Peyer's patch (tissue), 4 donors: ENCODE results near the gene HSP90AB1. TPM values are rescaled to one million over a fixed set of nuclear protein-coding genes. Genes with fewer than 3 reads are reported as not detected.
A peak's percentile ranks its signal among the peaks of the same experiment; 100 is the strongest.

Experiments used
- DNase-seq, 3 donors: peaks; one replicate each; pipeline ENCODE4 v3.0.0-alpha.2; 2017 to 2019
- H3K27ac ChIP-seq, 4 donors: fragments of 200-600 bp; sonication (generic); one replicate each; pipeline ENCODE4 v1.5.1; 2016 to 2019
- H3K27me3 ChIP-seq, 2 donors: fragments of 200-600 bp; sonication (generic); one replicate each; pipeline ENCODE4 v1.5.1; 2019
- H3K36me3 ChIP-seq, 3 donors: fragments of 200-600 bp; sonication (generic); one replicate each; pipeline ENCODE4 v1.5.1; 2016 to 2019
- H3K4me1 ChIP-seq, 4 donors: fragments of 200-600 bp; sonication (generic); one replicate each; pipeline ENCODE4 v1.5.1; 2016 to 2019
- H3K4me3 ChIP-seq, 4 donors: fragments of 200-600 bp; sonication (generic); 1 replicate in 3 of 4; 2 replicates in 1 of 4; pipeline ENCODE4 v1.5.1; 2016 to 2019; ENCODE audit warnings: mild to moderate bottlenecking in 1 of 4
- H3K9me3 ChIP-seq, 4 donors: fragments of 200-600 bp; sonication (generic); one replicate each; pipeline ENCODE4 v1.5.1; 2016 to 2019; ENCODE audit warnings: mild to moderate bottlenecking in 1 of 4
- CTCF ChIP-seq, 6 experiments: fragments of 450-650 bp in 4 of 6; fragments of 200-600 bp in 2 of 6; sonication (generic) in 1 of 6; IDR thresholded peaks; one replicate each; pipeline ENCODE4 v1.5.1; 2017 to 2019; ENCODE audit warnings: antibody characterized with exemption in 6 of 6, mild to moderate bottlenecking in 3 of 6, moderate library complexity in 1 of 6
- POLR2A ChIP-seq, 2 donors: fragments of 450-650 bp; IDR thresholded peaks; one replicate each; pipeline ENCODE4 v1.5.1; 2017; ENCODE audit warnings: antibody characterized with exemption in 2 of 2, mild to moderate bottlenecking in 2 of 2, moderate library complexity in 2 of 2
- total RNA-seq, 4 donors: library from RNA; depleted of rRNA; stranded (reverse); fragments of >200 nt; gene quantifications; one replicate each; pipeline ENCODE4 v1.1.0, GENCODE V29; 2016

HSP90AB1 gene
- total RNA-seq, 4 donors from 2014 or later = 181 to 330 (median 254) TPM

- Histone ChIP-seq H3K4me1 (peaks cover 13 to 46% (median 21%) of the 10 kb centered on the region in 4 donors), H3K27ac (peak overlapping the region in 1 of 4 donors; percentile 99), H3K36me3 (peaks cover 0 to 24% (median 0%) of the 10 kb centered on the region in 3 donors), H3K27me3 (no peaks in the 10 kb centered on the region), H3K9me3 (no peaks in the 10 kb centered on the region), H3K4me3 (no peak overlapping the region)
- no peak for TF ChIP-seq POLR2A (IDR thresholded peaks at IDR 0.05)
- TF ChIP-seq CTCF (IDR thresholded peaks at IDR 0.05) = no peak
- DNase-seq = no peak
These were observed 13.1 kb downstream of the HSP90AB1 start for GRCh38 chr6:44260011-44260410.

- peak in 1 of 3 donors; percentile 28 for DNase-seq
- no peaks in the 10 kb centered on the region for H3K27me3 ChIP-seq
- H3K4me1 ChIP-seq = peaks cover 13 to 46% (median 21%) of the 10 kb centered on the region in 4 donors
- H3K27ac ChIP-seq = peak overlapping the region in 1 of 4 donors; percentile 99
- TF ChIP-seq POLR2A (IDR thresholded peaks at IDR 0.05) = no peak
- TF ChIP-seq CTCF (IDR thresholded peaks at IDR 0.05) = no peak
- H3K4me3 ChIP-seq = no peak overlapping the region
- no peaks in the 10 kb centered on the region for H3K9me3 ChIP-seq
- peaks cover 0 to 20% (median 0%) of the 10 kb centered on the region in 3 donors for H3K36me3 ChIP-seq
These were observed 13.8 kb downstream of the HSP90AB1 start for GRCh38 chr6:44260451-44261297.

GRCh38 chr6:44261581-44261980, 14.7 kb downstream of the HSP90AB1 start:
- peak overlapping the region in 1 of 4 donors; percentile 99 for H3K27ac ChIP-seq
- H3K27me3 ChIP-seq = no peaks in the 10 kb centered on the region
- TF ChIP-seq CTCF (IDR thresholded peaks at IDR 0.05) (no peak), POLR2A (IDR thresholded peaks at IDR 0.05) (no peak)
- peaks cover 0 to 20% (median 0%) of the 10 kb centered on the region in 3 donors for H3K36me3 ChIP-seq
- no peak for DNase-seq
- H3K4me1 ChIP-seq = peaks cover 10 to 40% (median 18%) of the 10 kb centered on the region in 4 donors
- H3K4me3 ChIP-seq = no peak overlapping the region
- no peaks in the 10 kb centered on the region for H3K9me3 ChIP-seq

GRCh38 chr6:44262467-44263353, 15.8 kb downstream of the HSP90AB1 start:
- Histone ChIP-seq H3K4me1 (peaks cover 10 to 37% (median 16%) of the 10 kb centered on the region in 4 donors), H3K27ac (peak overlapping the region; percentile 9 to 99 (median 86)), H3K4me3 (peak overlapping the region; percentile 69 to 83 (median 74)), H3K36me3 (peaks cover 0 to 20% (median 0%) of the 10 kb centered on the region in 3 donors), H3K27me3 (no peaks in the 10 kb centered on the region), H3K9me3 (no peaks in the 10 kb centered on the region)
- TF ChIP-seq POLR2A (IDR thresholded peaks at IDR 0.05) (no peak), CTCF (IDR thresholded peaks at IDR 0.05) (no peak)
- peak in 2 of 3 donors; percentile 30 to 34 for DNase-seq

GRCh38 chr6:44263354-44264100, 16.6 kb downstream of the HSP90AB1 start:
- Histone ChIP-seq H3K36me3 (peaks cover 0 to 17% (median 0%) of the 10 kb centered on the region in 3 donors), H3K27ac (peak overlapping the region; percentile 79 to 99 (median 86)), H3K4me3 (peak overlapping the region; percentile 69 to 83 (median 74)), H3K4me1 (peaks cover 10 to 30% (median 15%) of the 10 kb centered on the region in 4 donors), H3K27me3 (no peaks in the 10 kb centered on the region), H3K9me3 (no peaks in the 10 kb centered on the region)
- peak in 2 of 3 donors; percentile 51 to 52 for DNase-seq
- TF ChIP-seq POLR2A (IDR thresholded peaks at IDR 0.05) (no peak), CTCF (IDR thresholded peaks at IDR 0.05) (no peak)
